Measurements from ENCODE around the gene FABP1.

The FABP1 gene

DNA sequence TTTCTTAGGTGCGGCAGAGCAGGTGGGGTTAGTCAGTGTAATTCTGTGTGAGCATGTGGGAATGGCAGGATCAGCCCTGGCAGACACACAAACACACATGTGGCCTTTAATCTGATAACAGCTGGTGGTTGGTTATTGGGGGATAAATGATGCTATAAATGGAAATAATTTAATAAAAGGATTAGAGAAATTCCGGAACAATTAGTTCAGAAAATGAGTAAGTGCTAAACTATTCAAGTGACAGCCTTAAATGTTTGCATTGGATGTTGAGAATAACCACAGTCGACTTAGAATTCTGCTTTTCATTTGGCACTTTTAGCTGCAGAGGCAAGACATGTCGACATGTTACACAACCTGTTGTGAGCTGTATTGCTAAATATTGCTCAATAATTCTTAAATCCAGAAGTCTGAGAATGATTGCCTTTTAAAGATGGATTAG, 53.0 kb downstream of the FABP1 start:
- Histone ChIP-seq H3K36me3 (replicated peaks; ENCODE audit: insufficient read depth, low read length) (no peaks in the 10 kb centered on the region), H3K79me2 (ENCODE audit: low read length) (no peaks in the 10 kb centered on the region), H3K27me3 (replicated peaks; ENCODE audit: insufficient read depth, low read length) (no peaks in the 10 kb centered on the region), H3K4me1 (ENCODE audit: low read length) (no peaks in the 10 kb centered on the region), H3K9me3 (replicated peaks; ENCODE audit: insufficient read depth, low read length) (no peaks in the 10 kb centered on the region), H3K9ac (ENCODE audit: low read length) (no peak overlapping the region), H3K27ac (ENCODE audit: low read length) (no peak overlapping the region), H2AFZ (ENCODE audit: low read length) (no peak overlapping the region), H3K9me2 (replicated peaks; ENCODE audit: insufficient read depth, low read length) (no peaks in the 10 kb centered on the region), H4K20me1 (ENCODE audit: insufficient read depth, low read length) (no peaks in the 10 kb centered on the region), H3F3A (ENCODE audit: insufficient read depth, low read length) (no peaks in the 10 kb centered on the region), H3K4me3 (ENCODE audit: low read length) (no peak overlapping the region), H3K4me2 (ENCODE audit: low read depth, low read length) (no peak overlapping the region)
- no peak for TF ChIP-seq EZH2 (optimal IDR thresholded peaks at IDR 0.05; ENCODE audit: low read depth, low read length)
- no peak for TF ChIP-seq EZH2phosphoT487 (IDR thresholded peaks at IDR 0.05; ENCODE audit: low read length)
- no peak for TF ChIP-seq CTCF (IDR thresholded peaks at IDR 0.05; ENCODE audit: low read length)
- DNase-seq, result no peak

- Histone ChIP-seq H3K79me2 (ENCODE audit: low read length) (no peaks in the 10 kb centered on the region), H4K20me1 (ENCODE audit: insufficient read depth, low read length) (no peaks in the 10 kb centered on the region), H2AFZ (ENCODE audit: low read length) (no peak overlapping the region), H3K4me2 (ENCODE audit: low read depth, low read length) (no peak overlapping the region), H3K27ac (ENCODE audit: low read length) (no peak overlapping the region), H3K9me2 (replicated peaks; ENCODE audit: insufficient read depth, low read length) (no peaks in the 10 kb centered on the region), H3K4me1 (ENCODE audit: low read length) (no peaks in the 10 kb centered on the region), H3K9ac (ENCODE audit: low read length) (no peak overlapping the region), H3K9me3 (replicated peaks; ENCODE audit: insufficient read depth, low read length) (no peaks in the 10 kb centered on the region), H3K4me3 (ENCODE audit: low read length) (no peak overlapping the region), H3K36me3 (replicated peaks; ENCODE audit: insufficient read depth, low read length) (no peaks in the 10 kb centered on the region), H3F3A (ENCODE audit: insufficient read depth, low read length) (no peaks in the 10 kb centered on the region), H3K27me3 (replicated peaks; ENCODE audit: insufficient read depth, low read length) (no peaks in the 10 kb centered on the region)
- TF ChIP-seq EZH2phosphoT487 (IDR thresholded peaks at IDR 0.05; ENCODE audit: low read length), result no peak
- TF ChIP-seq EZH2 (optimal IDR thresholded peaks at IDR 0.05; ENCODE audit: low read depth, low read length), result no peak
- TF ChIP-seq CTCF (IDR thresholded peaks at IDR 0.05; ENCODE audit: low read length), result no peak
- DNase-seq, result no peak
Observed at GRCh38 chr2:88074150-88074549, 53.7 kb downstream of the FABP1 start.

All from MM.1S (cell line).